ENCODE data around the gene BARX2. TPM values are rescaled to one million over a fixed set of nuclear protein-coding genes. Genes with fewer than 3 reads are reported as not detected.

Gene BARX2
- total and polyA plus RNA-seq, 12 donors = 0.01 TPM; not detected in 11

GRCh38 chr11:129380413-129380812 lies 4.8 kb downstream of the BARX2 start:
- Histone ChIP-seq H3K27ac (no peak overlapping the region), H3K36me3 (no peaks in the 10 kb centered on the region), H3K9me3 (no peaks in the 10 kb centered on the region), H3K4me1 (peaks cover 0 to 7% (median 3%) of the 10 kb centered on the region in 9 donors), H3K4me3 (no peak overlapping the region), H3K27me3 (peaks cover 12 to 94% (median 77%) of the 10 kb centered on the region in 7 donors)
- WGBS, 2 donors = 61 to 77% methylated on average over 2 of the region's 2 CpGs
- DNase-seq (no peak), ATAC-seq (no peak)
- no peak for TF ChIP-seq CTCF (IDR thresholded peaks at IDR 0.05)
- intact Hi-C loops (cut with DNase I) = no loop called here

DNA sequence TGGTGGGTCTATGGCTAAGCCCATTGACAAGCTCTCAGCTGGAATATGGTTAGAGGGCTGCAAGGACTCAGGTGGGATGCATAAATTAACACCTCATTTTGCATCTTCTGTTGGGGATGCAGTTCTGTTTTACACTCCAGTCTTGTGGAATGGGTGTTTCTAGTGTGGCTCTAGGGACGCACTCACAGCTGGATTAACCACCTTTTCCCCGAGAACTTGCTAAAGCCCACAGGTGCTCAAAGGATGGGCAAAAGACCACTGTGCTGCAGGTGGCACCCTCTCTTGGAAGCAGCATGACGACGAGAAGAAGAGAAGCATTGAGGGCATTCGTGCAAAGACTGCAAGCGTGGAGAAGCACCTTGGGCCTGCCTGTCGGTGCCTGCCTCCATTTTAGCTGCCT lies 6.9 kb downstream of the BARX2 start:
- TF ChIP-seq CTCF (IDR thresholded peaks at IDR 0.05) = no peak
- Histone ChIP-seq H3K9me3 (no peaks in the 10 kb centered on the region), H3K27ac (no peak overlapping the region), H3K4me3 (no peak overlapping the region), H3K27me3 (peaks cover 6 to 81% (median 66%) of the 10 kb centered on the region in 7 donors), H3K4me1 (peaks cover 0 to 2% (median 0%) of the 10 kb centered on the region in 9 donors), H3K36me3 (no peaks in the 10 kb centered on the region)
- no peak for DNase-seq
- intact Hi-C loops (cut with DNase I) = no loop called here
- WGBS, 2 donors = 86 to 89% methylated on average over 7 of the region's 7 CpGs
- ATAC-seq = no peak

- H3K4me1 ChIP-seq = peaks cover 0 to 4% (median 0%) of the 10 kb centered on the region in 9 donors
- WGBS, 2 donors = 70 to 74% methylated on average over 3 of the region's 3 CpGs
- H3K27ac ChIP-seq = no peak overlapping the region
- no peak for TF ChIP-seq CTCF (IDR thresholded peaks at IDR 0.05)
- ATAC-seq (no peak), DNase-seq (no peak)
- H3K4me3 ChIP-seq = no peak overlapping the region
- H3K9me3 ChIP-seq = no peaks in the 10 kb centered on the region
- H3K36me3 ChIP-seq = no peaks in the 10 kb centered on the region
- intact Hi-C loops (cut with DNase I) = no loop called here
- peaks cover 1 to 81% (median 66%) of the 10 kb centered on the region in 7 donors for H3K27me3 ChIP-seq
These were observed 7.4 kb downstream of the BARX2 start for GRCh38 chr11:129383060-129383459.

DNA sequence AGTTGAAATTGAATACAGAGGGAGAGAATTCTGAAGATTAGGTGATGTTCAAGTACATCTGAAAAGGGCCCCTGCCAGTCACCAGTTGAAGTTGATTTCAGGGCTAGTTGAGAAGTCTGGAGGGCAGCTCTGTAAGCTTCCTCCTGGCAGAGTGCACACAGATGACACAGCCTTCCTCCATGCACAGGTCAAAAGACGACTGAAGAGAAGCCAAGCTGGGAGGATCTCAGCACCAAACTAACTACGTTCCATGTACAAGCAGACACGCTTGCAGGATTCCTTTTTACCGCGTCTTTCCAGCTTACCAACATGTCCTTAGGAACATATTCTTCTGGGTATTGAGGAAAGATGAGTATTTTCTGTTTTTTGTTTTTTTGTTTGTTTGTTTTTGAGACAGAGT lies 7.9 kb downstream of the BARX2 start:
- no peak for ATAC-seq
- Histone ChIP-seq H3K9me3 (no peaks in the 10 kb centered on the region), H3K27ac (no peak overlapping the region), H3K27me3 (peaks cover 0 to 81% (median 64%) of the 10 kb centered on the region in 7 donors), H3K4me3 (no peak overlapping the region), H3K36me3 (no peaks in the 10 kb centered on the region), H3K4me1 (peaks cover 0 to 4% (median 0%) of the 10 kb centered on the region in 9 donors)
- intact Hi-C loops (cut with DNase I) = no loop called here
- WGBS, 2 donors = 92% methylated on average over 5 of the region's 5 CpGs
- TF ChIP-seq CTCF (IDR thresholded peaks at IDR 0.05) = no peak
- DNase-seq = no peak
